Natural killer cell (primary cell): ENCODE data around the gene SYCE1L. TPM values are rescaled to one million over a fixed set of nuclear protein-coding genes. Genes with fewer than 3 reads are reported as not detected.

Experiments used
- ATAC-seq, 3 donors: fragments of 150-1000 bp in 2 of 3; fragments of 200-7000 bp in 1 of 3; cut with Tn5 transposase; 1 replicate in 1 of 3; 2 replicates in 2 of 3; pipeline ENCODE4 v1.10.0; 2021; ENCODE audit warnings: mild to moderate bottlenecking in 2 of 3, moderate library complexity in 2 of 3
- DNase-seq, 2 donors: peaks; one replicate each; pipeline versions ENCODE4 v3.0.0 to v3.0.0-alpha.2; 2013 to 2021; ENCODE audit warnings: mixed read lengths in 1 of 2
- H3K27ac ChIP-seq: one replicate; pipeline ENCODE4 v1.5.1; 2013; ENCODE audit warnings: mild to moderate bottlenecking, low read length
- H3K27me3 ChIP-seq: one replicate; pipeline ENCODE4 v1.6.1; 2013; ENCODE audit warnings: low read length; ENCODE audit not compliant: control insufficient read depth, insufficient read depth
- H3K36me3 ChIP-seq: one replicate; pipeline ENCODE4 v1.6.1; 2013; ENCODE audit warnings: low read length; ENCODE audit not compliant: control insufficient read depth, insufficient read depth
- H3K4me1 ChIP-seq: one replicate; pipeline ENCODE4 v1.6.1; 2013; ENCODE audit warnings: low read length; ENCODE audit not compliant: control insufficient read depth, insufficient read depth
- H3K4me3 ChIP-seq: one replicate; pipeline ENCODE4 v1.5.1; 2013; ENCODE audit warnings: low read length
- H3K9me3 ChIP-seq: one replicate; pipeline ENCODE4 v1.6.1; 2013; ENCODE audit warnings: low read length; ENCODE audit not compliant: control insufficient read depth, insufficient read depth
- H3K27ac Mint-ChIP-seq, 2 donors: one replicate each; pipeline ENCODE4 v1.8.0; 2022; ENCODE audit warnings: mild to moderate bottlenecking in 2 of 2, mixed read lengths in 2 of 2, moderate library complexity in 1 of 2
- H3K27me3 Mint-ChIP-seq, 2 donors: one replicate each; pipeline ENCODE4 v1.8.0; 2022; ENCODE audit warnings: low read depth in 2 of 2, mixed read lengths in 2 of 2
- H3K36me3 Mint-ChIP-seq: one replicate; pipeline ENCODE4 v1.8.0; 2022; ENCODE audit warnings: mixed read lengths
- H3K4me1 Mint-ChIP-seq, 2 donors: one replicate each; pipeline ENCODE4 v1.8.0; 2022; ENCODE audit warnings: mixed read lengths in 2 of 2
- H3K4me3 Mint-ChIP-seq: one replicate; pipeline ENCODE4 v1.8.0; 2022; ENCODE audit warnings: mild to moderate bottlenecking, moderate library complexity, mixed read lengths
- H3K9me3 Mint-ChIP-seq, 2 donors: one replicate each; pipeline ENCODE4 v1.8.0; 2022; ENCODE audit warnings: mixed read lengths in 2 of 2
- WGBS: methylation state at CpG from one replicate; pipeline ENCODE4 v1.1.7; 2013; ENCODE audit warnings: missing lambda C conversion rate; ENCODE audit not compliant: insufficient coverage; 5-methylcytosine and 5-hydroxymethylcytosine counted together
- intact Hi-C: fragments of 100-400 bp; cut with micrococcal nuclease; formaldehyde crosslinking; loops from one replicate; pipeline ENCODE4 v1.14.2; 2022
- total RNA-seq, 4 donors: library from RNA; stranded (reverse); fragments of 120-200 nt in 1 of 4; gene quantifications; one replicate each; pipeline versions ENCODE4 v1.2.3 to v1.2.4, GENCODE V29; 2013 to 2022
- TF ChIP-seq, protein P1 (sequence below): fragments of 200-600 bp; IDR thresholded peaks from one replicate; pipeline ENCODE4 v1.8.0; 2022; ENCODE audit warnings: antibody characterized with exemption

SYCE1L gene
- total RNA-seq, 3 donors from 2014 or later (not counting 1 experiment from before 2014, with no cell fraction given): 12.7 to 15.7 (median 14.4) TPM

- 80% methylated on average over 7 of the region's 9 CpGs for WGBS
- Mint-ChIP-seq H3K27ac (no peak overlapping the region), H3K4me3 (no peak overlapping the region), H3K9me3 (no peaks in the 10 kb centered on the region), H3K27me3 (peaks cover 9 to 14% of the 10 kb centered on the region in 2 donors), H3K4me1 (peaks cover 6 to 7% of the 10 kb centered on the region in 2 donors), H3K36me3 (no peaks in the 10 kb centered on the region)
- TF ChIP-seq, protein P1, sequence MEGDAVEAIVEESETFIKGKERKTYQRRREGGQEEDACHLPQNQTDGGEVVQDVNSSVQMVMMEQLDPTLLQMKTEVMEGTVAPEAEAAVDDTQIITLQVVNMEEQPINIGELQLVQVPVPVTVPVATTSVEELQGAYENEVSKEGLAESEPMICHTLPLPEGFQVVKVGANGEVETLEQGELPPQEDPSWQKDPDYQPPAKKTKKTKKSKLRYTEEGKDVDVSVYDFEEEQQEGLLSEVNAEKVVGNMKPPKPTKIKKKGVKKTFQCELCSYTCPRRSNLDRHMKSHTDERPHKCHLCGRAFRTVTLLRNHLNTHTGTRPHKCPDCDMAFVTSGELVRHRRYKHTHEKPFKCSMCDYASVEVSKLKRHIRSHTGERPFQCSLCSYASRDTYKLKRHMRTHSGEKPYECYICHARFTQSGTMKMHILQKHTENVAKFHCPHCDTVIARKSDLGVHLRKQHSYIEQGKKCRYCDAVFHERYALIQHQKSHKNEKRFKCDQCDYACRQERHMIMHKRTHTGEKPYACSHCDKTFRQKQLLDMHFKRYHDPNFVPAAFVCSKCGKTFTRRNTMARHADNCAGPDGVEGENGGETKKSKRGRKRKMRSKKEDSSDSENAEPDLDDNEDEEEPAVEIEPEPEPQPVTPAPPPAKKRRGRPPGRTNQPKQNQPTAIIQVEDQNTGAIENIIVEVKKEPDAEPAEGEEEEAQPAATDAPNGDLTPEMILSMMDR: no peak
- peaks cover 6% of the 10 kb centered on the region for H3K4me1 ChIP-seq
- H3K36me3 ChIP-seq: no peaks in the 10 kb centered on the region
- no peak overlapping the region for H3K4me3 ChIP-seq
- no peak for DNase-seq
- H3K27ac ChIP-seq: no peak overlapping the region
- H3K9me3 ChIP-seq: no peaks in the 10 kb centered on the region
- H3K27me3 ChIP-seq: no peaks in the 10 kb centered on the region
- intact Hi-C loops: no loop called here
- ATAC-seq: no peak
Measured at GRCh38 chr16:77233799-77234519, 34.8 kb downstream of the SYCE1L start.

DNA sequence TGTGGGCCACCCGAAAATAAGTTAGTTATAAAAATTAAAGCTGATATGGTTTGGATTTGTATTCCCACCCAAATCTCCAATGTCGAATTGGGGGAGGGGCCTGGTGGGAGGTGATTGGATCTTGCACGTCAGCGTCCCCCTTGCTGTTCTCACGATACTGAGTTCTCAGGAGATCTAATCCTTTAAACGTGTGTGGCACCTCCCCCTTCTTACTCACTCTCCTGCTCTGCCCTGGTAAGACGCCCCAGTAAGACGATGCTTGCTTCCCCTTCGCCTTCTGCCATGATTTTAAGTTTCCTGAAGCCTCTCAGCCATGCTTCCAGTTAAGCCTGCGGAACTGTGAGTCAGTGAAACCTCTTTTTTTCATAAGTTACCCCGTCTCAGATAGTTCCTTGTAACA lies 35.4 kb downstream of the SYCE1L start:
- Mint-ChIP-seq H3K36me3 (no peaks in the 10 kb centered on the region), H3K27ac (no peak overlapping the region), H3K27me3 (peaks cover 8 to 14% of the 10 kb centered on the region in 2 donors), H3K9me3 (no peaks in the 10 kb centered on the region), H3K4me1 (peaks cover 6 to 7% of the 10 kb centered on the region in 2 donors), H3K4me3 (no peak overlapping the region)
- Histone ChIP-seq H3K4me3 (no peak overlapping the region), H3K9me3 (no peaks in the 10 kb centered on the region), H3K27me3 (no peaks in the 10 kb centered on the region), H3K36me3 (no peaks in the 10 kb centered on the region), H3K4me1 (peaks cover 6% of the 10 kb centered on the region), H3K27ac (no peak overlapping the region)
- TF ChIP-seq, protein P1: no peak
- 39% methylated on average over 11 of the region's 11 CpGs for WGBS
- ATAC-seq (no peak), DNase-seq (no peak)
- intact Hi-C loops: no loop called here

- Histone ChIP-seq H3K4me3 (no peak overlapping the region), H3K4me1 (peaks cover 6% of the 10 kb centered on the region), H3K9me3 (no peaks in the 10 kb centered on the region), H3K27ac (no peak overlapping the region), H3K36me3 (no peaks in the 10 kb centered on the region), H3K27me3 (no peaks in the 10 kb centered on the region)
- intact Hi-C loops: loop anchor here (1.0 kb wide), 3 partner anchors 140 to 735 kb away; no protein-coding TSS in a partner anchor
- H3K4me1 Mint-ChIP-seq: peaks cover 6 to 7% of the 10 kb centered on the region in 2 donors
- H3K36me3 Mint-ChIP-seq: no peaks in the 10 kb centered on the region
- DNase-seq (peak; percentile 86 to 94), ATAC-seq (peak; percentile 99)
- under 1% methylated on average over 21 of the region's 21 CpGs for WGBS
- H3K27me3 Mint-ChIP-seq: peaks cover 8% of the 10 kb centered on the region in 2 donors
- no peak overlapping the region for H3K4me3 Mint-ChIP-seq
- TF ChIP-seq, protein P1: peak; percentile 99
- H3K9me3 Mint-ChIP-seq: no peaks in the 10 kb centered on the region
- peak overlapping the region in 1 of 2 donors; percentile 20 for H3K27ac Mint-ChIP-seq
Measured at GRCh38 chr16:77236063-77236511, 36.9 kb downstream of the SYCE1L start.
